HCT116 (cell line): ENCODE results near the gene SPTLC3. TPM values are rescaled to one million over a fixed set of nuclear protein-coding genes. Genes with fewer than 3 reads are reported as not detected.

Experiments used
- ATAC-seq: fragments of 200-7000 bp; cut with Tn5 transposase; 2 replicates; pipeline ENCODE4 v1.9.1; 2020; ENCODE audit warnings: mild to moderate bottlenecking, moderate library complexity
- BruUV-seq: library from RNA; stranded (reverse); fragments of 400-500 nt; replicated peaks from 2 replicates; lab custom pipeline; 2021; lab: Mats Ljungman, UMichigan
- CTCF ChIA-PET: fragments of 300-600 bp; sonication (Branson Sonifier 250); formaldehyde crosslinking; loops from one replicate; lab custom pipeline; 2021; ENCODE audit warnings: antibody characterized with exemption; lab: Charles Lee
- POLR2A ChIA-PET: fragments of 300-600, 350-600 bp; sonication (Branson Sonifier 250); formaldehyde crosslinking; loops from one replicate; lab custom pipeline; 2021; ENCODE audit warnings: antibody characterized with exemption; lab: Charles Lee
- RAD21 ChIA-PET, 2 experiments: fragments of 300-600 bp; sonication (Branson Sonifier 250); formaldehyde crosslinking; loops; one replicate each; lab custom pipeline; 2023; ENCODE audit warnings: low total read pairs in 2 of 2; ENCODE audit not compliant: uncharacterized antibody in 2 of 2, unreplicated experiment in 2 of 2, low non-redundant PET in 1 of 2; lab: Charles Lee
- DNase-seq: peaks from one replicate; pipeline ENCODE4 v3.0.0-alpha.2; 2010; ENCODE audit warnings: low read depth, low spot score
- H2AFZ ChIP-seq: fragments of 200-600 bp; shearing (Covaris generic), sonication (generic); 2 replicates; pipeline ENCODE4 v1.6.1; 2017; ENCODE audit warnings: low read depth, mixed run types, mixed read lengths, antibody characterized with exemption, low read length; ENCODE audit not compliant: poor library complexity, severe bottlenecking
- H3K27ac ChIP-seq: 2 replicates; pipeline ENCODE4 v1.5.1; 2012; ENCODE audit warnings: low read depth, low read length
- H3K27me3 ChIP-seq: fragments of 200-600 bp; sonication (generic); 2 replicates; pipeline ENCODE4 v1.6.1; 2016; ENCODE audit warnings: mixed run types, low read length, mixed read lengths; ENCODE audit not compliant: insufficient read depth
- H3K36me3 ChIP-seq, 2 experiments: fragments of 200-500 bp in 1 of 2; fragments of 200-600 bp in 1 of 2; sonication (Bioruptor generic) in 1 of 2; sonication (generic) in 1 of 2; 2 replicates each; pipeline versions ENCODE4 v1.5.1 to v1.6.1; 2014 to 2016; ENCODE audit warnings: low read length in 2 of 2, inconsistent platforms in 1 of 2, mixed read lengths in 1 of 2, mixed run types in 1 of 2; ENCODE audit not compliant: insufficient read depth in 2 of 2, control insufficient read depth in 1 of 2
- H3K4me1 ChIP-seq, 2 experiments: fragments of 200-600 bp in 1 of 2; sonication (generic) in 1 of 2; 2 replicates each; pipeline versions ENCODE4 v1.5.1 to v1.6.1; 2012 to 2017; ENCODE audit warnings: low read length in 2 of 2, inconsistent platforms in 1 of 2, mild to moderate bottlenecking in 1 of 2, mixed read lengths in 1 of 2, mixed run types in 1 of 2, moderate library complexity in 1 of 2; ENCODE audit not compliant: insufficient read depth in 2 of 2, control insufficient read depth in 1 of 2
- H3K4me2 ChIP-seq: fragments of 200-600 bp; sonication (generic); 2 replicates; pipeline ENCODE4 v1.6.1; 2017; ENCODE audit warnings: mixed run types, low read length, mixed read lengths
- H3K4me3 ChIP-seq, 2 experiments: fragments of 200-600 bp in 1 of 2; sonication (generic) in 1 of 2; replicated peaks in 1 of 2; 2 replicates each; pipeline ENCODE4 v1.5.1; 2011 to 2016; ENCODE audit warnings: low read length in 2 of 2, control low read depth in 1 of 2, low read depth in 1 of 2, mild to moderate bottlenecking in 1 of 2, mixed read lengths in 1 of 2, mixed run types in 1 of 2
- H3K79me2 ChIP-seq: fragments of 200-600 bp; sonication (generic); 2 replicates; pipeline ENCODE4 v1.6.1; 2017; ENCODE audit warnings: mild to moderate bottlenecking, mixed run types, low read length, moderate library complexity, mixed read lengths; ENCODE audit not compliant: insufficient read depth
- H3K9ac ChIP-seq: fragments of 200-600 bp; sonication (generic); 2 replicates; pipeline ENCODE4 v1.6.1; 2016; ENCODE audit warnings: low read length, mixed read lengths
- H3K9me2 ChIP-seq: fragments of 200-600 bp; sonication (generic), shearing (Covaris generic); 2 replicates; pipeline ENCODE4 v1.6.1; 2017; ENCODE audit warnings: mixed run types, mild to moderate bottlenecking, moderate library complexity; ENCODE audit not compliant: insufficient read depth
- H3K9me3 ChIP-seq, 2 experiments: fragments of 200-500 bp in 1 of 2; fragments of 200-600 bp in 1 of 2; sonication (Bioruptor generic) in 1 of 2; sonication (generic) in 1 of 2; 2 replicates each; pipeline ENCODE4 v1.6.1; 2014 to 2017; ENCODE audit warnings: low read length in 2 of 2, mixed read lengths in 2 of 2, inconsistent platforms in 1 of 2, low read depth in 1 of 2, mild to moderate bottlenecking in 1 of 2, mixed run types in 1 of 2, moderate library complexity in 1 of 2; ENCODE audit not compliant: control insufficient read depth in 1 of 2, insufficient read depth in 1 of 2
- H4K20me1 ChIP-seq: fragments of 200-600 bp; sonication (generic), shearing (Covaris generic); 2 replicates; pipeline ENCODE4 v1.6.1; 2017; ENCODE audit warnings: mixed run types, mild to moderate bottlenecking, moderate library complexity; ENCODE audit not compliant: insufficient read depth
- ATF3 ChIP-seq: IDR thresholded peaks from 2 replicates; pipeline ENCODE4 v1.6.1; 2012
- CEBPB ChIP-seq: IDR thresholded peaks from 2 replicates; pipeline ENCODE4 v1.6.1; 2012; ENCODE audit warnings: low read depth
- CTCF ChIP-seq, 3 experiments: fragments of 200-600 bp in 1 of 3; sonication (generic) in 1 of 3; IDR thresholded peaks in 2 of 3; conservative IDR thresholded peaks in 1 of 3; 2 replicates each; pipeline ENCODE4 v1.5.1; 2012 to 2017; ENCODE audit warnings: low read depth in 2 of 3, low read length in 2 of 3, antibody characterized with exemption in 1 of 3, borderline replicate concordance in 1 of 3, control low read depth in 1 of 3, mild to moderate bottlenecking in 1 of 3, mixed read lengths in 1 of 3, mixed run types in 1 of 3, moderate library complexity in 1 of 3; ENCODE audit not compliant: insufficient read depth in 1 of 3
- EGR1 ChIP-seq: IDR thresholded peaks from 2 replicates; pipeline ENCODE4 v1.6.1; 2012; ENCODE audit warnings: low read depth
- ELF1 ChIP-seq: IDR thresholded peaks from 2 replicates; pipeline ENCODE4 v1.6.1; 2012; ENCODE audit warnings: low read depth, borderline replicate concordance
- EZH2 ChIP-seq: fragments of 200-600 bp; sonication (generic); IDR thresholded peaks from 2 replicates; pipeline ENCODE4 v1.6.1; 2017; ENCODE audit warnings: antibody characterized with exemption, mixed run types
- EZH2phosphoT487 ChIP-seq: fragments of 200-600 bp; IDR thresholded peaks from 2 replicates; pipeline ENCODE4 v1.6.1; 2018; ENCODE audit warnings: antibody characterized with exemption, borderline replicate concordance
- FOSL1 ChIP-seq: IDR thresholded peaks from 2 replicates; pipeline ENCODE4 v1.6.1; 2012; ENCODE audit warnings: low read depth
- JUND ChIP-seq: IDR thresholded peaks from 2 replicates; pipeline ENCODE4 v1.6.1; 2012
- POLR2A ChIP-seq: IDR thresholded peaks from 2 replicates; pipeline ENCODE4 v1.7.0; 2011; ENCODE audit warnings: borderline replicate concordance; ENCODE audit not compliant: insufficient read depth, insufficient read length; ENCODE audit errors: extremely low read depth
- POLR2AphosphoS5 ChIP-seq: IDR thresholded peaks from 2 replicates; pipeline ENCODE4 v1.6.1; 2011; ENCODE audit warnings: mild to moderate bottlenecking, low read depth, low read length, moderate library complexity
- SIN3A ChIP-seq: IDR thresholded peaks from 2 replicates; pipeline ENCODE4 v1.6.1; 2012; ENCODE audit warnings: low read depth
- SP1 ChIP-seq: IDR thresholded peaks from 2 replicates; pipeline ENCODE4 v1.6.1; 2012; ENCODE audit warnings: low read depth
- SRF ChIP-seq: IDR thresholded peaks from 2 replicates; pipeline ENCODE4 v1.6.1; 2012; ENCODE audit warnings: low read depth
- YY1 ChIP-seq: IDR thresholded peaks from 2 replicates; pipeline ENCODE4 v1.6.1; 2011; ENCODE audit warnings: low read length, low read depth, moderate library complexity, mild to moderate bottlenecking; ENCODE audit not compliant: insufficient replicate concordance; ENCODE audit errors: extremely low read depth
- ZBTB33 ChIP-seq: IDR thresholded peaks from 2 replicates; pipeline ENCODE4 v1.6.1; 2011; ENCODE audit warnings: mild to moderate bottlenecking, low read length, moderate library complexity; ENCODE audit not compliant: insufficient replicate concordance; ENCODE audit errors: extremely low read depth
- ZFX ChIP-seq: fragments of 450-650 bp; IDR thresholded peaks from 2 replicates; pipeline ENCODE4 v1.6.1; 2017
- intact Hi-C: fragments of 100-400 bp; cut with micrococcal nuclease; formaldehyde crosslinking; loops from 2 replicates; pipeline ENCODE4 v1.10.0; 2022
- total RNA-seq: library from RNA; stranded (reverse); gene quantifications from one replicate; pipeline ENCODE4 v1.2.1, GENCODE V29; 2021; ENCODE audit not compliant: unreplicated experiment
- TF ChIP-seq, protein P1 (sequence below): IDR thresholded peaks from 2 replicates; pipeline ENCODE4 v1.6.1; 2012; ENCODE audit warnings: low read depth

SPTLC3 gene
- total RNA-seq, 1 experiment from 2014 or later, result not detected

GRCh38 chr20:13099676-13100075, 90.9 kb downstream of the SPTLC3 start:
- RAD21 ChIA-PET, result no interaction called here
- H3K27ac ChIP-seq, result no peak overlapping the region
- BruUV-seq, result no TSS peak
- CTCF ChIA-PET, result no interaction called here
- H3K79me2 ChIP-seq, result no peaks in the 10 kb centered on the region
- H3K4me1 ChIP-seq, result no peaks in the 10 kb centered on the region
- H3K36me3 ChIP-seq, result no peaks in the 10 kb centered on the region
- H2AFZ ChIP-seq, result no peak overlapping the region
- ATAC-seq (no peak), DNase-seq (no peak)
- TF ChIP-seq EZH2phosphoT487 (no peak), SIN3A (no peak), SRF (no peak), POLR2A (no peak), POLR2AphosphoS5 (no peak), ELF1 (no peak), SP1 (no peak), ZFX (no peak), YY1 (no peak), ATF3 (no peak), ZBTB33 (no peak), FOSL1 (no peak), EZH2 (no peak), JUND (no peak), CTCF (IDR thresholded peaks at IDR 0.05 in 2 of 3, conservative IDR thresholded peaks at IDR 0.05 in 1 of 3; ENCODE audit: borderline replicate concordance in 1 of 3, insufficient read depth in 1 of 3, low read depth in 2 of 3, low read length in 2 of 3) (no peak), EGR1 (no peak), CEBPB (no peak)
- TF ChIP-seq, protein P1, sequence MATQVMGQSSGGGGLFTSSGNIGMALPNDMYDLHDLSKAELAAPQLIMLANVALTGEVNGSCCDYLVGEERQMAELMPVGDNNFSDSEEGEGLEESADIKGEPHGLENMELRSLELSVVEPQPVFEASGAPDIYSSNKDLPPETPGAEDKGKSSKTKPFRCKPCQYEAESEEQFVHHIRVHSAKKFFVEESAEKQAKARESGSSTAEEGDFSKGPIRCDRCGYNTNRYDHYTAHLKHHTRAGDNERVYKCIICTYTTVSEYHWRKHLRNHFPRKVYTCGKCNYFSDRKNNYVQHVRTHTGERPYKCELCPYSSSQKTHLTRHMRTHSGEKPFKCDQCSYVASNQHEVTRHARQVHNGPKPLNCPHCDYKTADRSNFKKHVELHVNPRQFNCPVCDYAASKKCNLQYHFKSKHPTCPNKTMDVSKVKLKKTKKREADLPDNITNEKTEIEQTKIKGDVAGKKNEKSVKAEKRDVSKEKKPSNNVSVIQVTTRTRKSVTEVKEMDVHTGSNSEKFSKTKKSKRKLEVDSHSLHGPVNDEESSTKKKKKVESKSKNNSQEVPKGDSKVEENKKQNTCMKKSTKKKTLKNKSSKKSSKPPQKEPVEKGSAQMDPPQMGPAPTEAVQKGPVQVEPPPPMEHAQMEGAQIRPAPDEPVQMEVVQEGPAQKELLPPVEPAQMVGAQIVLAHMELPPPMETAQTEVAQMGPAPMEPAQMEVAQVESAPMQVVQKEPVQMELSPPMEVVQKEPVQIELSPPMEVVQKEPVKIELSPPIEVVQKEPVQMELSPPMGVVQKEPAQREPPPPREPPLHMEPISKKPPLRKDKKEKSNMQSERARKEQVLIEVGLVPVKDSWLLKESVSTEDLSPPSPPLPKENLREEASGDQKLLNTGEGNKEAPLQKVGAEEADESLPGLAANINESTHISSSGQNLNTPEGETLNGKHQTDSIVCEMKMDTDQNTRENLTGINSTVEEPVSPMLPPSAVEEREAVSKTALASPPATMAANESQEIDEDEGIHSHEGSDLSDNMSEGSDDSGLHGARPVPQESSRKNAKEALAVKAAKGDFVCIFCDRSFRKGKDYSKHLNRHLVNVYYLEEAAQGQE, result no peak
- H3K9me3 ChIP-seq, result no peaks in the 10 kb centered on the region
- no peak overlapping the region for H3K9ac ChIP-seq
- intact Hi-C loops, result no loop called here
- no peaks in the 10 kb centered on the region for H3K9me2 ChIP-seq
- H3K27me3 ChIP-seq, result no peaks in the 10 kb centered on the region
- no peak overlapping the region for H3K4me2 ChIP-seq
- POLR2A ChIA-PET, result no interaction called here
- no peak overlapping the region for H3K4me3 ChIP-seq
- H4K20me1 ChIP-seq, result no peaks in the 10 kb centered on the region
